A549 (cell line): ENCODE measurements around the gene S100A11. TPM values are rescaled to one million over a fixed set of nuclear protein-coding genes. Genes with fewer than 3 reads are reported as not detected.

Experiments used
- ATAC-seq, 2 experiments: fragments of 200-7000 bp in 1 of 2; fragments of >200 bp in 1 of 2; cut with Nextera tagmentation in 1 of 2; cut with Tn5 transposase in 1 of 2; 3 replicates each; pipeline versions ENCODE4 v1.8.0 to v1.9.1; 2018 to 2020; ENCODE audit warnings: mild to moderate bottlenecking in 1 of 2, moderate library complexity in 1 of 2
- CTCF ChIA-PET: fragments of 300-600 bp; sonication (Branson Sonifier 250); formaldehyde crosslinking; extraction: SDS; loops from one replicate; lab custom pipeline; 2021; ENCODE audit warnings: antibody characterized with exemption, inconsistent platforms; lab: Yijun Ruan, JAX
- POLR2A ChIA-PET: fragments of 350-600 bp; formaldehyde crosslinking; extraction: SDS; loops from one replicate; lab custom pipeline; 2021; ENCODE audit warnings: antibody characterized with exemption, inconsistent platforms; lab: Yijun Ruan, JAX
- DNase-seq, 2 experiments: peaks; one replicate each; pipeline versions ENCODE4 v3.0.0 to v3.0.0-alpha.2; 2011 to 2016; ENCODE audit warnings: low read depth in 1 of 2, low spot score in 1 of 2
- FAIRE-seq: peaks from 2 replicates; lab custom pipeline; 2011; peaks lifted over from hg19 to GRCh38; lab: Jason Lieb, UNC
- H3K27ac ChIP-seq, 2 experiments: fragments of >200 bp; sonication (Bioruptor Twin); formaldehyde crosslinking; 3 replicates each; pipeline ENCODE4 v1.5.1; 2016 to 2017
- H3K4me1 ChIP-seq: fragments of >200 bp; sonication (Bioruptor Twin); formaldehyde crosslinking; 3 replicates; pipeline ENCODE4 v1.6.1; 2016
- H3K4me2 ChIP-seq: fragments of >200 bp; sonication (Bioruptor Twin); formaldehyde crosslinking; 3 replicates; pipeline ENCODE4 v1.6.1; 2016
- H3K4me3 ChIP-seq: fragments of >200 bp; sonication (Bioruptor Twin); formaldehyde crosslinking; 3 replicates; pipeline ENCODE4 v1.5.1; 2016
- H3K9me3 ChIP-seq: fragments of >200 bp; sonication (Bioruptor Twin); formaldehyde crosslinking; 3 replicates; pipeline ENCODE4 v1.6.1; 2016
- CBX2 ChIP-seq: fragments of 200-600 bp; sonication (generic); IDR thresholded peaks from 2 replicates; pipeline ENCODE4 v1.6.1; 2016; ENCODE audit warnings: low read depth, mild to moderate bottlenecking, borderline replicate concordance
- CBX8 ChIP-seq: fragments of 200-600 bp; sonication (generic); IDR thresholded peaks from 2 replicates; pipeline ENCODE4 v1.6.1; 2016
- CEBPB ChIP-seq, 2 experiments: fragments of >200 bp in 1 of 2; sonication (Bioruptor Twin) in 1 of 2; formaldehyde crosslinking in 1 of 2; IDR thresholded peaks; 2 replicates each; pipeline ENCODE4 v1.6.1; 2012 to 2016
- EP300 ChIP-seq, 2 experiments: fragments of >200 bp; sonication (Bioruptor Twin); formaldehyde crosslinking; IDR thresholded peaks; 2 replicates in 1 of 2; 3 replicates in 1 of 2; pipeline ENCODE4 v1.6.1; 2016 to 2017
- GATA3 ChIP-seq: IDR thresholded peaks from 2 replicates; pipeline ENCODE4 v1.6.1; 2012; ENCODE audit warnings: borderline replicate concordance
- HDAC2 ChIP-seq: fragments of 200-600 bp; sonication (generic); IDR thresholded peaks from 2 replicates; pipeline ENCODE4 v1.6.1; 2016
- HEYL ChIP-seq: fragments of 250-450 bp; sonication (Bioruptor Pico); IDR thresholded peaks from 2 replicates; pipeline ENCODE4 v1.8.0; 2021; ENCODE audit warnings: mild to moderate bottlenecking, moderate library complexity
- HOXB5 ChIP-seq: fragments of 250-450 bp; sonication (Bioruptor Pico); IDR thresholded peaks from 2 replicates; pipeline ENCODE4 v1.5.0; 2020; ENCODE audit warnings: mild to moderate bottlenecking, moderate library complexity
- JUN ChIP-seq, 2 experiments: fragments of >200 bp; sonication (Bioruptor Twin); formaldehyde crosslinking; IDR thresholded peaks; 2 replicates in 1 of 2; 3 replicates in 1 of 2; pipeline ENCODE4 v1.6.1; 2016 to 2017
- KDM1A ChIP-seq: fragments of 200-600 bp; sonication (generic); IDR thresholded peaks from 2 replicates; pipeline ENCODE4 v1.6.1; 2016; ENCODE audit warnings: low read depth, mild to moderate bottlenecking
- KDM5A ChIP-seq: fragments of 200-600 bp; sonication (generic); IDR thresholded peaks from 2 replicates; pipeline ENCODE4 v1.6.1; 2016; ENCODE audit warnings: antibody characterized with exemption, mild to moderate bottlenecking
- NFE2L2 ChIP-seq: fragments of 150-350 bp; conservative IDR thresholded peaks from 2 replicates; pipeline ENCODE4 v1.6.1; 2014; ENCODE audit warnings: low read length
- RAD21 ChIP-seq, 2 experiments: fragments of >200 bp in 1 of 2; sonication (Bioruptor Twin) in 1 of 2; formaldehyde crosslinking in 1 of 2; IDR thresholded peaks in 1 of 2; conservative IDR thresholded peaks in 1 of 2; 2 replicates in 1 of 2; 3 replicates in 1 of 2; pipeline ENCODE4 v1.6.1; 2012 to 2018; ENCODE audit warnings: inconsistent platforms in 1 of 2
- RARB ChIP-seq: fragments of 250-450 bp; sonication (Bioruptor Pico); IDR thresholded peaks from 2 replicates; pipeline ENCODE4 v1.8.0; 2021; ENCODE audit warnings: mild to moderate bottlenecking, moderate library complexity
- RNF2 ChIP-seq: fragments of 200-600 bp; sonication (generic); IDR thresholded peaks from 2 replicates; pipeline ENCODE4 v1.6.1; 2016; ENCODE audit warnings: low read depth, mild to moderate bottlenecking, antibody characterized with exemption, moderate library complexity, borderline replicate concordance
- SMC3 ChIP-seq: fragments of >200 bp; sonication (Bioruptor Twin); formaldehyde crosslinking; IDR thresholded peaks from 3 replicates; pipeline ENCODE4 v1.6.1; 2018; ENCODE audit warnings: inconsistent platforms
- TP53 ChIP-seq: fragments of 250-450 bp; sonication (Bioruptor Pico); IDR thresholded peaks from 2 replicates; pipeline ENCODE4 v1.5.0; 2021; ENCODE audit warnings: mild to moderate bottlenecking, moderate library complexity
- WGBS: methylation state at CpG from one replicate; pipeline ENCODE4 v1.1.6; 2017; ENCODE audit errors: missing lambda C conversion rate; 5-methylcytosine and 5-hydroxymethylcytosine counted together
- polyA plus RNA-seq, 4 experiments: library from polyadenylated mRNA; depleted of rRNA in 3 of 4; stranded (reverse); fragments of >200 nt; fragmentation: RNase III in 1 of 4; extraction: RNeasy Plus Mini Kit Qiagen cat#74134 plus additional on column Dnase treatment in 1 of 4; gene quantifications; 2 replicates in 3 of 4; 3 replicates in 1 of 4; pipeline ENCODE4 v1.2.3, GENCODE V29; 2011 to 2017
- TF ChIP-seq, protein P1 (sequence below): fragments of 250-450 bp; sonication (Bioruptor Pico); IDR thresholded peaks from 2 replicates; pipeline ENCODE4 v1.5.0; 2021; ENCODE audit warnings: mild to moderate bottlenecking, moderate library complexity, borderline replicate concordance
- TF ChIP-seq, protein P2 (sequence below): IDR thresholded peaks from 2 replicates; pipeline ENCODE4 v1.6.1; 2012
- TF ChIP-seq, protein P3 (sequence below): fragments of >200 bp; sonication (Bioruptor Twin); formaldehyde crosslinking; IDR thresholded peaks from 3 replicates; pipeline ENCODE4 v1.5.1; 2016
- TF ChIP-seq, protein P4 (sequence below): fragments of 150-350 bp; IDR thresholded peaks from 2 replicates; pipeline ENCODE4 v1.6.1; 2014; ENCODE audit warnings: low read depth, mild to moderate bottlenecking, low read length

The S100A11 gene
- polyA plus RNA-seq, 2 of the 4 experiments (the other 2 are of a cell fraction) = 671 to 1,531 TPM

DNA sequence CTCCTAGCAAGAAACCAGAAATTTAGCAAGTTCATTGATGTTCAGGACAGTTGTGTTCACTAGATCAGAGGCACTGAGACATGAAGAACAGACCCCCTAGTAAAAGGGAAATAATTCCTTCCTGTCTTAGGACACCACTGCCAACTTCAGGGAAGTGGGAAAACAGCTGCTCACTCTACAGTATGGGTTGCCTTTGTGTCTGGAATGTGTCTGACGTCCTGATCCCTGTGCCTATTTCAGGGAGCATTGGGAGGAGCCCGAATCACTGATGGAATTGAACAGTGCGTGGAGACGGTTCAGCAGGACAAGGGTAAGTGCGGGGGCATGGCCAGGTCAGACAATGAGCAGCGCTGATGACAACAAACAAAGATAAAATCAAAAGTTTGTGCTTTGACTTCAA, 21.0 kb downstream of the S100A11 start:
- DNase-seq (no peak), FAIRE-seq (no peak), ATAC-seq (no peak)
- Histone ChIP-seq H3K9me3 (no peaks in the 10 kb centered on the region), H3K4me2 (no peak overlapping the region), H3K4me1 (no peaks in the 10 kb centered on the region), H3K27ac (no peak overlapping the region), H3K4me3 (no peak overlapping the region)
- no peak for TF ChIP-seq GATA3
- WGBS = 64% methylated on average over 6 of the region's 6 CpGs
- ChIA-PET POLR2A (no interaction called here), CTCF (interaction anchor here (0.6 to 38.2 kb wide), 9 partner anchors 8 to 126 kb away, joined by 3 to 1410 read pairs (median 32); partner anchors contain the start of genes S100A10 and S100A11)

DNA sequence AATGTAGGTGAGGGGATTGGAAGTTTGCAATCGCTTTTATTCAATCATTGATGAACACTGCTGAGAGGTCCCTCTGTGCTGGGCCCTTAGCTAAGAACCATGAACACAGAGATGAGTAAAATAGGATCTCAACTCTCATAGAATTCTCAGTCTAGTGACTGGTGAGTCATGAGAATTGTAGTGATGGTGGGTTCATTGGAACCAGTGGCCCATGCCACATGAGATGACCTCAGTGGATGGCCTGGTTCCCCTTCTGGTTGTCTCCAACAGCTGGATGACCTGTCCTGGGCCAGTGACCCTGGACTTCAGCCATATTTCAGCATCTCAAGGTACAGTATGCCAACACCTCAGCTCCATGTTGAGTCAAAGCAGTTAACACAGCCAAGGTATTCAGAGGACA, 21.9 kb downstream of the S100A11 start:
- Histone ChIP-seq H3K9me3 (no peaks in the 10 kb centered on the region), H3K27ac (no peak overlapping the region), H3K4me2 (no peak overlapping the region), H3K4me3 (no peak overlapping the region), H3K4me1 (no peaks in the 10 kb centered on the region)
- ChIA-PET CTCF (interaction anchor here (1.1 to 38.2 kb wide), 11 partner anchors 8 to 127 kb away, joined by 3 to 1410 read pairs (median 12); partner anchors contain the start of genes S100A10 and S100A11), POLR2A (no interaction called here)
- TF ChIP-seq CBX2 = no peak
- TF ChIP-seq, protein P1, sequence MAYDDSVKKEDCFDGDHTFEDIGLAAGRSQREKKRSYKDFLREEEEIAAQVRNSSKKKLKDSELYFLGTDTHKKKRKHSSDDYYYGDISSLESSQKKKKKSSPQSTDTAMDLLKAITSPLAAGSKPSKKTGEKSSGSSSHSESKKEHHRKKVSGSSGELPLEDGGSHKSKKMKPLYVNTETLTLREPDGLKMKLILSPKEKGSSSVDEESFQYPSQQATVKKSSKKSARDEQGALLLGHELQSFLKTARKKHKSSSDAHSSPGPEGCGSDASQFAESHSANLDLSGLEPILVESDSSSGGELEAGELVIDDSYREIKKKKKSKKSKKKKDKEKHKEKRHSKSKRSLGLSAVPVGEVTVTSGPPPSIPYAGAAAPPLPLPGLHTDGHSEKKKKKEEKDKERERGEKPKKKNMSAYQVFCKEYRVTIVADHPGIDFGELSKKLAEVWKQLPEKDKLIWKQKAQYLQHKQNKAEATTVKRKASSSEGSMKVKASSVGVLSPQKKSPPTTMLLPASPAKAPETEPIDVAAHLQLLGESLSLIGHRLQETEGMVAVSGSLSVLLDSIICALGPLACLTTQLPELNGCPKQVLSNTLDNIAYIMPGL = no peak
- ATAC-seq (no peak), FAIRE-seq (no peak), DNase-seq (no peak)
- WGBS = 86% methylated on average over 1 of the region's 1 CpG

DNA sequence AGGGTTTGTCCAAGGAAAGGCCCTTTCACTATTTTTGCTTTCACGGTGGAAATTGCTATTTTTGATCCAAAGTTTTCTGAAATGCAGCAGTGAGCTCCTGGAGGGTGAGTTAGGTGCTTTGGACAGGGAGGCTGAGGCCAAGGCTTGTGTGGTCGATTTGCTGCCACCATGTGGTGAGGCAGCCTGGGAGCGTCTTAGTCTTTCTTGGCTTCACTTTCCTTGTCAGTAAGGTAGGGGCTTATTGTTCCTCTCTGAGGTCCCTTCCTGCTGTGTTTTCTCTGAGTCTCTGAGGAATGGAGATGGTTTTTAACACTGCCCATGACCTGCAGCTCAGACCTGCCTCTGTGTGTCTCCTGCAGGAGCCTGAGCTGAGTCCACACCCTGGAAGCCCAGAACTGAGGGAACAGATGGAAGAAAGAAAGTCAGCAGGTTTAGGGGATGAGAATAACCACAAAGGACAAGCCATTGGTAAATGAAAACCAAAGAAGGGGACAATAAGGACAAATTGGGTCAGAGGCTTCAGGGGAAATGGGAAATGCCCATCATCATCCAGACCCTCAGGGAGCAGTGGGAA, 23.1 kb downstream of the S100A11 start:
- ATAC-seq (peak; percentile 83 to 91; a peak in 5 of 6 replicates), FAIRE-seq (no peak), DNase-seq (peak in 1 of 2 experiments; percentile 72)
- CTCF ChIA-PET = interaction anchor here (0.6 to 38.2 kb wide), 27 partner anchors 9 to 172 kb away, joined by 3 to 1410 read pairs (median 6); partner anchors contain the start of genes S100A10, S100A11 and THEM4
- Histone ChIP-seq H3K9me3 (no peaks in the 10 kb centered on the region), H3K4me3 (no peak overlapping the region), H3K27ac (0 out of 6 replicates have a peak overlapping the region, but pooled peaks of 1 of the 2 experiments have one; percentile 32), H3K4me2 (no peak overlapping the region), H3K4me1 (no peaks in the 10 kb centered on the region)
- POLR2A ChIA-PET = interaction anchor here (1.0 kb wide), 1 partner anchor 46 kb away, joined by 3 read pairs; no protein-coding TSS in a partner anchor
- 3% methylated on average over 3 of the region's 3 CpGs for WGBS
- TF ChIP-seq NFE2L2 (no peak), HDAC2 (no peak), RAD21 (conservative IDR thresholded peaks at IDR 0.05 in 1 of 2, IDR thresholded peaks at IDR 0.05 in 1 of 2) (peak; percentile 63 to 73), SMC3 (peak; percentile 82), EP300 (IDR thresholded peaks at IDR 0.05) (no peak), GATA3 (no peak), RARB (CRISPR knock-in tag) (no peak), KDM1A (no peak), CEBPB (IDR thresholded peaks at IDR 0.05) (no peak)
- TF ChIP-seq, protein P2, sequence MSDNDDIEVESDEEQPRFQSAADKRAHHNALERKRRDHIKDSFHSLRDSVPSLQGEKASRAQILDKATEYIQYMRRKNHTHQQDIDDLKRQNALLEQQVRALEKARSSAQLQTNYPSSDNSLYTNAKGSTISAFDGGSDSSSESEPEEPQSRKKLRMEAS = no peak
- TF ChIP-seq, protein P3, sequence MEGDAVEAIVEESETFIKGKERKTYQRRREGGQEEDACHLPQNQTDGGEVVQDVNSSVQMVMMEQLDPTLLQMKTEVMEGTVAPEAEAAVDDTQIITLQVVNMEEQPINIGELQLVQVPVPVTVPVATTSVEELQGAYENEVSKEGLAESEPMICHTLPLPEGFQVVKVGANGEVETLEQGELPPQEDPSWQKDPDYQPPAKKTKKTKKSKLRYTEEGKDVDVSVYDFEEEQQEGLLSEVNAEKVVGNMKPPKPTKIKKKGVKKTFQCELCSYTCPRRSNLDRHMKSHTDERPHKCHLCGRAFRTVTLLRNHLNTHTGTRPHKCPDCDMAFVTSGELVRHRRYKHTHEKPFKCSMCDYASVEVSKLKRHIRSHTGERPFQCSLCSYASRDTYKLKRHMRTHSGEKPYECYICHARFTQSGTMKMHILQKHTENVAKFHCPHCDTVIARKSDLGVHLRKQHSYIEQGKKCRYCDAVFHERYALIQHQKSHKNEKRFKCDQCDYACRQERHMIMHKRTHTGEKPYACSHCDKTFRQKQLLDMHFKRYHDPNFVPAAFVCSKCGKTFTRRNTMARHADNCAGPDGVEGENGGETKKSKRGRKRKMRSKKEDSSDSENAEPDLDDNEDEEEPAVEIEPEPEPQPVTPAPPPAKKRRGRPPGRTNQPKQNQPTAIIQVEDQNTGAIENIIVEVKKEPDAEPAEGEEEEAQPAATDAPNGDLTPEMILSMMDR = peak; percentile 70

DNA sequence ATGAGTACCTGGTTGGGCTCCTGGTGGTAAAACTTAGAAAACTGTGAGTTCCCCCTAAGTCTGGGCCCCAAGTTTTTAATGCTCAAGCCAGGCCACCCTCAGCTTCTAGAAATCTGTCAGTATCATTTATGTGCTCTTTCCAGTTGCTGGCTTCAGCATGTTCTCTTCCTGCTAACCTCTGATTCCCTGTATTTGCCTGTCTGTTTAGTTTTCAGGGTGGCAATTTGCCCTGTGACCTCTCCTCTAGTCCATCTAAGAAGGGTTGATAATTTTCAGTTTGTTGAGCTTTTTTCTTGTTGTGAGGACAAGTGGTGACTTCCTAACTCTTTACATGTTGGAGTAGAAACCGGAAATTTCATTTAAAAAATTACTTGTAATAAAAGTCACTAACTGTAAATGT, 27.1 kb downstream of the S100A11 start:
- ATAC-seq (no peak), FAIRE-seq (no peak), DNase-seq (no peak)
- ChIA-PET POLR2A (interaction anchor here (0.7 to 0.8 kb wide), 2 partner anchors 8 to 101 kb away, joined by 3 read pairs; partner anchors contain the start of gene THEM4), CTCF (interaction anchor here (0.7 to 38.2 kb wide), 7 partner anchors 9 to 139 kb away, joined by 3 to 1410 read pairs (median 5); partner anchors contain the start of gene S100A10)
- 64% methylated on average over 1 of the region's 1 CpG for WGBS
- Histone ChIP-seq H3K9me3 (no peaks in the 10 kb centered on the region), H3K4me3 (no peak overlapping the region), H3K4me2 (no peak overlapping the region), H3K4me1 (no peaks in the 10 kb centered on the region), H3K27ac (no peak overlapping the region)
- TF ChIP-seq RARB (CRISPR knock-in tag) = no peak
- TF ChIP-seq HOXB5 (CRISPR knock-in tag) = no peak
- no peak for TF ChIP-seq RNF2
- TF ChIP-seq, protein P3 = no peak
- TF ChIP-seq CBX8 = no peak
- TF ChIP-seq TP53 (CRISPR knock-in tag) = no peak
- TF ChIP-seq GATA3 = no peak
- TF ChIP-seq, protein P4, sequence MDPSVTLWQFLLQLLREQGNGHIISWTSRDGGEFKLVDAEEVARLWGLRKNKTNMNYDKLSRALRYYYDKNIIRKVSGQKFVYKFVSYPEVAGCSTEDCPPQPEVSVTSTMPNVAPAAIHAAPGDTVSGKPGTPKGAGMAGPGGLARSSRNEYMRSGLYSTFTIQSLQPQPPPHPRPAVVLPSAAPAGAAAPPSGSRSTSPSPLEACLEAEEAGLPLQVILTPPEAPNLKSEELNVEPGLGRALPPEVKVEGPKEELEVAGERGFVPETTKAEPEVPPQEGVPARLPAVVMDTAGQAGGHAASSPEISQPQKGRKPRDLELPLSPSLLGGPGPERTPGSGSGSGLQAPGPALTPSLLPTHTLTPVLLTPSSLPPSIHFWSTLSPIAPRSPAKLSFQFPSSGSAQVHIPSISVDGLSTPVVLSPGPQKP = no peak
- no peak for TF ChIP-seq JUN (IDR thresholded peaks at IDR 0.05)
- no peak for TF ChIP-seq KDM5A
- no peak for TF ChIP-seq HEYL (CRISPR knock-in tag)
